HG03460 (cell line): Measurements from ENCODE around the gene STRN4.
A peak's percentile ranks its signal among the peaks of the same experiment; 100 is the strongest.
"Not testable (repeated sequence)": the region's sequence is repeated elsewhere in the genome, so short reads cannot be mapped to it uniquely, and the experiment has no call there.

Experiments
- ATAC-seq: cut with Tn5 transposase; IDR thresholded peaks from one replicate; pipeline ENCODE4 v1.9.1; 2021; ENCODE audit not compliant: unreplicated experiment

STRN4 gene, protein sequence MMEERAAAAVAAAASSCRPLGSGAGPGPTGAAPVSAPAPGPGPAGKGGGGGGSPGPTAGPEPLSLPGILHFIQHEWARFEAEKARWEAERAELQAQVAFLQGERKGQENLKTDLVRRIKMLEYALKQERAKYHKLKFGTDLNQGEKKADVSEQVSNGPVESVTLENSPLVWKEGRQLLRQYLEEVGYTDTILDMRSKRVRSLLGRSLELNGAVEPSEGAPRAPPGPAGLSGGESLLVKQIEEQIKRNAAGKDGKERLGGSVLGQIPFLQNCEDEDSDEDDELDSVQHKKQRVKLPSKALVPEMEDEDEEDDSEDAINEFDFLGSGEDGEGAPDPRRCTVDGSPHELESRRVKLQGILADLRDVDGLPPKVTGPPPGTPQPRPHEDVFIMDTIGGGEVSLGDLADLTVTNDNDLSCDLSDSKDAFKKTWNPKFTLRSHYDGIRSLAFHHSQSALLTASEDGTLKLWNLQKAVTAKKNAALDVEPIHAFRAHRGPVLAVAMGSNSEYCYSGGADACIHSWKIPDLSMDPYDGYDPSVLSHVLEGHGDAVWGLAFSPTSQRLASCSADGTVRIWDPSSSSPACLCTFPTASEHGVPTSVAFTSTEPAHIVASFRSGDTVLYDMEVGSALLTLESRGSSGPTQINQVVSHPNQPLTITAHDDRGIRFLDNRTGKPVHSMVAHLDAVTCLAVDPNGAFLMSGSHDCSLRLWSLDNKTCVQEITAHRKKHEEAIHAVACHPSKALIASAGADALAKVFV

GRCh38 chr19:46746281-46747057, at the start of gene STRN4:
Gene STRN4, minus strand, starts transcription at chr19:46746450. Its CDS starts 20 bp downstream, at chr19:46746430.
- ATAC-seq: no peak

- no peak for ATAC-seq
These were observed 45.7 kb upstream of the STRN4 start for GRCh38 chr19:46791944-46792343.

- ATAC-seq: no peak
These were observed 43.1 kb upstream of the STRN4 start for GRCh38 chr19:46789371-46789770.

GRCh38 chr19:46788968-46789338, 42.7 kb upstream of the STRN4 start:
- no peak for ATAC-seq

DNA sequence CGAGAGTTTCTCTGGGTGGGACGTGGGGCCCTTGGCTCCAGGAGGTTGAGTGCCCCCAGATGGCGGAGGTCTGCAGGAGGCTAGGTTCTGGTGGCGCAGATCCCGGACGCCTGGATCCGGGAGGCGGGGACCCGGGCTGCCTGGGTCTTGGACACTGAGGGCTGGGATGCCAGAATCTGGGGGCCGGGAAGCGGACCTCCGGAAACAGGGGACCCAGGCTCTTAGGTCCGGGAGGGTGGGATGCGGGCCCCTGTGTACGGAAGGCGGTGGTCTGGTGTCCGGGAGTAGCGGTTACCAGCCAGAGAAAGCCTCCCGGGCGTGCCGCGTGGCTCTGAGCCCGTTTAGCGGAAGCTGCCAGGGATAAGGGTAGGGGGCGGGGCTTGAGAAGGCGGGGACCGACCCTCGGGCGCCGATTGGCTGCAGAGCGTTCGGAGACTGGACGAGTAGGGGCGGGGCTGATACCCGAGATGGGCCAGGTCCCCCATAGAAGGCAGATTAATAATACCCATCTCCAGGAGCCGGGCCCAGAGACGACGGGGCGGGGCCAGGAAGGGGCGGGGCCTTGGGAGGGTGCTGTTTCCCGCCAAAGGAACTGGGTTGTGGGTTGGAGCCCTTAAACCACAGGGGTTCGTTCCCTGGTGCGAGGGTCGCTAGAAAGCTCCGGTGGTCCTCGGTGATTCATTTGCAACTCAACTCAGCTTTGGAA, 42.2 kb upstream of the STRN4 start, which contains the start of gene SLC1A5:
Gene SLC1A5, minus strand, starts transcription at position 333 of the 706 bp plus-strand sequence. CDS start 629 bp downstream, outside the sequence.
- ATAC-seq: peak; percentile 52

GRCh38 chr19:46787331-46788261, 41.3 kb upstream of the STRN4 start:
- no peak for ATAC-seq

- no peak for ATAC-seq
These were observed 40.7 kb upstream of the STRN4 start for GRCh38 chr19:46787040-46787330.

DNA sequence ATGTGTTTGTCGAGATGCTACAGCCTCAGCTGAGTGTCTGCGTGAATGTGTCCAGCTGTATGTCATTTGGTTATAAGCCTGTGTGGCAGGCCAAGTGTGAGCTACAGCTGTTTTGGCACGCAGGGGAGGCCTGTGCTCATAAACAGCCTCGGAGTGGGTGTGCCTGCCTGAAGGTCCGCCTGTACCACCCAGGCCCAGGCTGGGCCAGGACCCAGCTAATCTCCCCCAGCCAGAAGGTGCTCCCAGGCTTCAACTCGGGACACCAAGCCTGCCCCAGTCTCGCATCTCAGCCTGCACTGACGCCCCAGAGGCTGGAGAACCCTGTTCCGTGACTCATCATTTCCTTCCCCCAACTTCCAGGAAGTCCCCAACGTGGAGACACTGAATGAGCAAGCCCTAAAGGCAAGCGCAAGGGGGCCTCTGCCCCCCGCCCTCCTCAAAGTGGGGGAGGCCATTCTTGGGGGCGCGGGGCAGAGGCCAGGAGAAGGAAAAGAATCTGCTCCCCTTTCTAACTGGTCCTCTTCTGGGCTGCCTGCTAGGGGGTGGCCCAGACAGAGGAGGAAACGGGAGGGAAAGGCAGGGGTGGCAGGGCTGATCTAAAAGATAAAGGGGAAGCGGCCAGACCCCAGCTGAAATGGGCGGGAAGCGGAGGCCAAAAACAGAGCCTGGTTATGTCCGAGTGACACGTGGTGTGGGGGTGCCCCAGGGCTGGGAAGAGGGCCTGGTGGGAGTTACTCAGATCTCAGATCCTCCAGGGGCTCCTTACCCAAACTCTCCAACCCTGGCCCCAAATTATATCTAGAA, 40.2 kb upstream of the STRN4 start:
- peak; percentile 34 for ATAC-seq

GRCh38 chr19:46785980-46786235, 39.7 kb upstream of the STRN4 start:
- ATAC-seq: no peak

DNA sequence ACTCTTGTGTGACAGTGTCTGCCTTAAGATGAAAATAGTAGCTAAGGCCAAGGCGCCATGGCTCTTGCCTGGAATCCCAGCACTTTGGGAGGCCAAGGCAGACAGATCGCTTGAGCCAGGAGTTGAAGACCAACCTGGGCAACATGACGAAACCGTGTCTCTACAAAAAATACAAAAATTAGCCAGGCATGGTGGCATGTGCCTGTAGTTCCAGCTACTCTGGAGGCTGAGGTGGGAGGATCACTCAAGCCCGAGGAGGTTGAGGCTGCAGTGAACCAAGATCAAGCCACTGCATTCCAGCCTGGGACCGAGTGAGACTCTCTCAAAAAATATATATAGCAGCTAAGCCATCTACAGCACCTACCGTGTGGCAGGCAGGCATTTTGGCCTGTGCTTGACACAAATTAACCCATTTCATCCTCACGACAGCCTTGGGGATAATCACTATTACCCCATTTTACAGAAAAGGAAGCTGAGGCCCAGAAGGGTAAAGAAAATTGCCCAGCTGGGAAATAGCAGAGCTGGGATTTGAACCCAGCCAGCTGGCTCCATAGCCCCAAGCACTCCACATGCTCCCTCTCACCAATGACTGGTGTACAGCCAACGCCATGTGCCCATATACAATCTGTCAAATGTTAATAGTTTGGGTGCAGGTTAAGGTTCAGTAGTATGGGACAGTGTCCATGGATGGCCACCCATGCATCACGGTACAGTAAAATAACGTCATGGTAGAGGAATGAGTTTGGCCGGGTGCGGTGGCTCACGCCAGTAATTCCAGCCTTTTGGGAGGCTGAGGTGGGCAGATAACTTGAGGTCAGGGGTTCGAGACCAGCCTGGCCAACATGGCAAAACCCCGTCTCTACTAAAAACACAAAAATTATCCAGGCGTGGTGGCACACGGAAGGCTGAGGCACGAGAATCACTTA, 39.1 kb upstream of the STRN4 start:
- ATAC-seq: no peak

GRCh38 chr19:46784262-46785053, 38.2 kb upstream of the STRN4 start:
- no peak for ATAC-seq

DNA sequence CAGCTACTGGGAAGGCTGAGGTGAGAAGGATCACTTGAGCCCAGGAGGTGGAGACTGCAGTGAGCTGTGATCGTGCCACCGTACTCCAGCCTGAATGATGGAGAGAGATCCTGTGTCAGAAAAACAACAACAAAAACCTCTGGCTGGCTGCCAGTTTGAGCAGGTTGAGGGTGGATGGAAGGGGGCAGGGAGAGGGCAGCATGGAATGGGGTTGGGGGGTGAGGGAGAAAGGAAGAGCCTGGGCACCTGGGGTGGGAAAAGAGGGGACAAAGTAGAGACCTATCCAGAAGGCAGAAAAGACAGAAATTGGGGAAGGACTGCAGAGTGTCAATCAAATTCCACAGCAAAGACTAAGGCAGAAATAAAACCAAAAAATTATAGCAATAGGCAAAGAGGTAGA, 37.4 kb upstream of the STRN4 start:
- no peak for ATAC-seq

DNA sequence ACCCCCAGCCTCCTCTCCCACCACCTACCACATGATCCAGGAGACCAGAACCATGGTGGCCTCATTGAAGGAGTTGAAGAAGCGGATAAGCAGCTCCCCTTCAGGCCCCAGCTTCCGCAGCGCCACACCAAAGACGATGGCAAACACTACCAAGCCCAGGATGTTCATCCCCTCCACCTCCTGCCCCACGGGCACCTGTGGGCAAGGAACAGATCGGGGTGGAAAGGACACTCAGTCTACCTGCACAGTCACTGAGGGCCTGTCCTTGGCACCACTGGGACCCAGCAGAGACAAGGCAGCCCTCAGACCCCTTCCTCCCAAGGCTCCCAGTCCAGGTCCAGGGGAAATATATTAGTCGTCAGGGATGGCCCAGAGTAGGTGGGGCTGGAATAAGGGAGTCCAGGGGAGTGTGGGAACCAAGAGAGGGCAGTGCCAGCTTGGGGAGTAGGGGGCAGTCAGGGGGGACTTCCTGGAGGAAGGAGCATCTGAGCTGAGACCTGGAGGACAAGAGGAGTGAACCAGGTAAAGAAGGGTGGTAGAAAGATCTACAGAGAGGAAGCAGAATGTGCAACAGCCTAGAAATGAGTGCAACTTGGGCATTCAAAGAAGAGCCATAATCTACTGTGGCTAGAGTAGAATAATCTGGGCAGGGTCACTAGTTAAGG, 36.2 kb upstream of the STRN4 start:
- ATAC-seq: no peak

DNA sequence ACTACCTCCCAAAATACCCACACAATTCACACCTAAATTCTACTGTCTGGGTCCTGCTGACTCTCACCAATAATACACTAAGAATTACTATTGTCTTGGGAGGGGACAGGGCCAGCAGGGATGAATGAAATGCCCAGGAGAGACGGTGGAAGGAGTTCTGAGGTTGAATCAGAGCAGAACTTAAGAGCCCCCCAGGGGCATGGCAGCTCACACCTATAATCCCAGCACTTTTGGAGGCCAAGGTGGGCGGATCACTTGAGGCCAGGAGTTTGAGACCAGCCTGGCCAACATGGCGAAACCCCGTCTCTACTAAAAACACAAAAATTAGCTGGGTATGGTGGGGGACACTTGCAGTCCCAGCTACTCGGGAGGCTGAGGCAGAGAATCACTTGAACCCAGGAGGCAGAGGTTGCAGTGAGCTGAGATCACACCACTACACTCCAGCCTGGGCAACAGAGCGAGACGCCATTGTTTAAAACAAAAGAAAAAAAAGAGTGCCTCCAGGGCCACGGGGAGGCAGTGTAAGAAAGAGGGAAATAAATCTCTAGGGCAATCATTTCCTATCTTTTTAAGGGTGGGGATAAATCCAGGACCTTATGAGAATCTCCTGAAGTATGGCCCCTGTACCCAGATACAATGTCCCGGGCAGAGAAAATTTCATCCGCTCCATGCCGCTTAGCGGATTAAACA, 31.9 kb upstream of the STRN4 start:
- not testable (repeated sequence) for ATAC-seq

DNA sequence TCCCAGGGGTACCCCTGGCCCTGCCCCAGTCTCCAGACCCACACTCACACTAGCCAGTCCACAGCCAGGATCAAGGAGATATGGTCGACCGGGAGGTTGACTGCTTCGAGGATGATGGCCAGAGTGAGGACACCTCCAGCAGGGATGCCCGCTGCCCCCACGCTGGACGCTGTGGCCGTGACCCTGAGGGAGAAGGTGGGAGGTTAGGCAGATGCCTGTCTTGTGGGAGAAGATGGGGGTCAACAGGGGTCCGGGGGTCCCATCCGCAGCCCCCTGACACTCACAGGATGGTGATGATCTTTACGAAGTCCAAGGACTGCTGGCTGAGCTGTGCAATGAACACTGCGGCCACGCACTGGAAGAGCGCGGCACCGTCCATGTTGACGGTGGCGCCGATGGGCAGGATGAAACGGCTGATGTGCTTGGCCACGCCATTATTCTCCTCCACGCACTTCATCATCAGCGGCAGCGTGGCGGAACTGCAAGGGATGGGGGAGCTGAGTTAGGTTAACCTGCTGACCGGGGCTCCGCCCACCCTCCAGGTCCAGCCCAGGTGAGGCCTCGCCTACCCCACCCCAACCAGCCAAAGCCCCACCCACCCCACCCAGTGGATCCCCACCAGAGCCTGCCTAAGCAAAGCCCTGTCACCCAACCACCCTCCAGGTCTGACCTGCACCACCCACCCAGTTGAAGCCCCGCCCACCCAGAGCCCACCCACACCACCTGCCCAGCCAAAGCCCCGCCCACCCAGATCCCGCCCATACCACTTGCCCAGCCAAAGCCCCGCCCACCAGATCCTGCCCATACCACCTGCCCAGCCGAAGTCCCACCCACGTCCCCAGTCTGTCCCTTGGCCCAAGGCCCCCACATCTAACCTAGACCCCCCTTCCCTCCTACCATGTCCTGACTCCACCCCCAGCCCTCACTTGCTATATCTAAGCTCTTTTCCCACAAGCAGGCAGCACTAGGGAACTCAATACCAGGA, 31.0 kb upstream of the STRN4 start:
- no peak for ATAC-seq
